Right cardiac atrium (tissue), 5 donors: ENCODE results near the gene KRTAP25-1. TPM values are rescaled to one million over a fixed set of nuclear protein-coding genes. Genes with fewer than 3 reads are reported as not detected.

Source experiments
- ATAC-seq, 2 donors: fragments of 200-7000 bp; cut with Tn5 transposase; one replicate each; pipeline versions ENCODE4 v1.8.0 to v1.9.1; 2020; ENCODE audit warnings: moderate library complexity in 2 of 2, mild to moderate bottlenecking in 1 of 2
- DNase-seq, 3 donors: peaks; one replicate each; pipeline ENCODE4 v3.0.0-alpha.2; 2020
- H3K27ac ChIP-seq: one replicate; pipeline ENCODE4 v1.5.1; 2013; ENCODE audit warnings: mild to moderate bottlenecking, low read length, control low read depth, moderate library complexity
- H3K27me3 ChIP-seq: one replicate; pipeline ENCODE4 v1.6.1; 2013; ENCODE audit not compliant: control insufficient read depth, insufficient read depth
- H3K4me1 ChIP-seq: one replicate; pipeline ENCODE4 v1.6.1; 2013; ENCODE audit warnings: low read length; ENCODE audit not compliant: control insufficient read depth, insufficient read depth
- H3K4me3 ChIP-seq: one replicate; pipeline ENCODE4 v1.5.1; 2013; ENCODE audit warnings: low read length, control low read depth
- H3K9me3 ChIP-seq: one replicate; pipeline ENCODE4 v1.6.1; 2013; ENCODE audit warnings: low read length; ENCODE audit not compliant: control insufficient read depth
- WGBS: extraction: QIAGEN DNeasy Blood & Tissue Kit; methylation state at CpG from one replicate; pipeline ENCODE4 v1.1.7; 2013; 5-methylcytosine and 5-hydroxymethylcytosine counted together
- intact Hi-C, 4 donors: fragments of 100-400 bp; cut with DNase I; formaldehyde crosslinking; loops; one replicate each; pipeline versions ENCODE4 v1.11.0 to v1.14.0; 2022 to 2023
- polyA plus RNA-seq: library from polyadenylated mRNA; stranded (reverse); fragments of 200-250 nt; gene quantifications from one replicate; pipeline ENCODE4 v1.2.3, GENCODE V29; 2013
- total RNA-seq, 4 donors: library from RNA; stranded (reverse); fragmentation: NEBNext Ultra II Directional; extraction: Animal tissue kit (Norgen Biotek cat#: 25700); gene quantifications; one replicate each; pipeline ENCODE4 v1.2.1, GENCODE V29; 2021
- donor health status: healthy with polysubstance abuse.
- donor health status: DM: no; HTN: yes; CAD: no.
- donor health status: DM: no; HTN: no; CAD: no.
- donor health status: DM: no; HTN: yes; CAD: no; lungs with severe emphysema.
- donor health status: DM: yes; HTN: yes; CAD: no.

Gene KRTAP25-1
- total and polyA plus RNA-seq, 5 donors = not detected

- no peaks in the 10 kb centered on the region for H3K27me3 ChIP-seq
- H3K4me1 ChIP-seq = no peaks in the 10 kb centered on the region
- H3K4me3 ChIP-seq = no peak overlapping the region
- no peak overlapping the region for H3K27ac ChIP-seq
- intact Hi-C loops = no loop called here
- no peaks in the 10 kb centered on the region for H3K9me3 ChIP-seq
- ATAC-seq (no peak), DNase-seq (no peak)
- 61% methylated on average over 3 of the region's 3 CpGs for WGBS
Measured at GRCh38 chr21:30249936-30250335, 39.4 kb downstream of the KRTAP25-1 start.

DNA sequence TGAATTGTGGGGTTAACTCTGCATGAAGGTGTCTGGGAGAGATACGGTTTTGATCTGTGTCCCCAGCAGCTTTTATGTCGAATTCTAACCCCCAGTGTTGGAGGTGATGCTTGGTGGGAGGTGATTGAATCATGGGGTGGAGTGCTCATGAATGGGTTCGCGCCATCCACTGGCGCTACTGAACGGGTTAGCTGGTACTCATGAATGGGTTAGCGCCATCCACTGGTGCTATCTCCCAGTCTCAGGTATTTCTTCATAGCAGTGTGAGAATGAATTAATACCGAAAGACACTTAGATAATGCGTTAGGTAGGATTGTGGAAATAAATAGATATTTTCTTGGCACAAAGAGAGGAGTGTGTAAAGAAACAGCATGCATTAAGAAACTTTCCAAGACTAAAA lies 40.5 kb downstream of the KRTAP25-1 start:
- intact Hi-C loops = no loop called here
- H3K4me3 ChIP-seq = no peak overlapping the region
- DNase-seq = no peak
- no peak overlapping the region for H3K27ac ChIP-seq
- no peaks in the 10 kb centered on the region for H3K27me3 ChIP-seq
- 67% methylated on average over 9 of the region's 9 CpGs for WGBS
- H3K4me1 ChIP-seq = no peaks in the 10 kb centered on the region
- ATAC-seq = peak in 1 of 2 donors; percentile 38
- no peaks in the 10 kb centered on the region for H3K9me3 ChIP-seq

DNA sequence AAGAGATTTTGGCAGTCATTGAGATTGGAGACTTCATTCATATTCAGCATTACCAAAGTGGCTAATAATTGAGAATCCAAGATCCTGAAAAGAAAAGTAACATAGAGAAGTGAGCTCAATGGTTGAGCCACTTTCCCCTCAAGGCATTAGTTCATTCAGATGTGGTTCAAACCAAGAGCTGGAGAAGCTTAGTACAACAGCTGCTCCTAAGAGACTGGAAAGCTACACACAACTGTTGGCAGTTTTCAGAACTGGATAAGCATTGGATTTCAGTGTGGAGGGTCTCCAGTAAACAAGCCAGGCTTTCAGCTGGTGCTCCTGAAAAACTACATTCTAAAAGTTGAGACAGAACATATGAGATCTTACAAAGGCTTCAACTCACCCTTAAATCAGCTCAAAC lies 44.3 kb downstream of the KRTAP25-1 start:
- no peak overlapping the region for H3K27ac ChIP-seq
- intact Hi-C loops = no loop called here
- ATAC-seq = no peak
- H3K9me3 ChIP-seq = no peaks in the 10 kb centered on the region
- no peak for DNase-seq
- H3K4me3 ChIP-seq = no peak overlapping the region
- H3K27me3 ChIP-seq = no peaks in the 10 kb centered on the region
- H3K4me1 ChIP-seq = no peaks in the 10 kb centered on the region

DNA sequence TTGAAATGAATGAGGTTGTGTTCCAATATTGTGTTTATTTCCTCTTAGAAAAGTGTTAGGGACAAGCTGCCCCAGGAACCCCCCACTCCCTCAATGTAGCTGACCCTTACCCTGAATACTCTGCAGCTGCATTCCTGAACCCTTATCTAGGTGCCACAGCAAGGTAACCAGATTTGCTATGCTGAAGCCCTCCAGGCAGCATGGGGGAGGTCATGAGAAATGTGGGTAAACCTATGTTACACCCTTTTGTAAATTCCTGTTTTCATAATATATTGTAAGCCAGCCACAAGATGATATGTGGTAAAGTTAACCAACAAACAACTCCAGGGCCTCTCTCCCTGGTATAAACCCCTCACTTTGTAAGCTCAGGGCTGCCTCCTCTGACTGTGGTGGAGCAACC lies 45.6 kb downstream of the KRTAP25-1 start:
- no peaks in the 10 kb centered on the region for H3K9me3 ChIP-seq
- intact Hi-C loops = no loop called here
- no peaks in the 10 kb centered on the region for H3K27me3 ChIP-seq
- H3K27ac ChIP-seq = no peak overlapping the region
- H3K4me3 ChIP-seq = no peak overlapping the region
- ATAC-seq (no peak), DNase-seq (no peak)
- no peaks in the 10 kb centered on the region for H3K4me1 ChIP-seq

- 81% methylated on average over 3 of the region's 3 CpGs for WGBS
- Histone ChIP-seq H3K4me1 (no peaks in the 10 kb centered on the region), H3K27ac (no peak overlapping the region), H3K27me3 (no peaks in the 10 kb centered on the region), H3K4me3 (no peak overlapping the region), H3K9me3 (no peaks in the 10 kb centered on the region)
- intact Hi-C loops = no loop called here
- DNase-seq (no peak), ATAC-seq (no peak)
Measured at GRCh38 chr21:30240661-30241060, 48.7 kb downstream of the KRTAP25-1 start.

Other genes starting within 250 kb of the KRTAP25-1 start
- gene CLDN17, start 122.7 kb downstream of the KRTAP25-1 start, total RNA-seq = not detected
- not detected for gene CLDN17, start 122.7 kb downstream of the KRTAP25-1 start, polyA plus RNA-seq
- not detected for gene CLDN8, start 73.4 kb downstream of the KRTAP25-1 start, total RNA-seq
- not detected for gene CLDN8, start 73.4 kb downstream of the KRTAP25-1 start, polyA plus RNA-seq
- not detected for gene KRTAP24-1, start 6.6 kb downstream of the KRTAP25-1 start, total RNA-seq
- gene KRTAP24-1, start 6.6 kb downstream of the KRTAP25-1 start, polyA plus RNA-seq = not detected
- gene KRTAP26-1, start 30.8 kb upstream of the KRTAP25-1 start, total RNA-seq = not detected
- not detected for gene KRTAP26-1, start 30.8 kb upstream of the KRTAP25-1 start, polyA plus RNA-seq
- not detected for gene KRTAP27-1, start 48.2 kb upstream of the KRTAP25-1 start, total RNA-seq
- gene KRTAP27-1, start 48.2 kb upstream of the KRTAP25-1 start, polyA plus RNA-seq = not detected
- gene KRTAP23-1, start 59.1 kb upstream of the KRTAP25-1 start, total RNA-seq = not detected
- gene KRTAP23-1, start 59.1 kb upstream of the KRTAP25-1 start, polyA plus RNA-seq = not detected
- not detected for gene KRTAP13-2, start 82.8 kb upstream of the KRTAP25-1 start, total RNA-seq
- not detected for gene KRTAP13-2, start 82.8 kb upstream of the KRTAP25-1 start, polyA plus RNA-seq
- not detected for gene KRTAP13-1, start 106.5 kb upstream of the KRTAP25-1 start, total RNA-seq
- gene KRTAP13-1, start 106.5 kb upstream of the KRTAP25-1 start, polyA plus RNA-seq = not detected
- not detected for gene KRTAP13-3, start 136.4 kb upstream of the KRTAP25-1 start, total RNA-seq
- not detected for gene KRTAP13-3, start 136.4 kb upstream of the KRTAP25-1 start, polyA plus RNA-seq
- gene KRTAP13-4, start 140.7 kb upstream of the KRTAP25-1 start, total RNA-seq = not detected
- gene KRTAP13-4, start 140.7 kb upstream of the KRTAP25-1 start, polyA plus RNA-seq = not detected
- gene KRTAP15-1, start 150.8 kb upstream of the KRTAP25-1 start, total RNA-seq = not detected
- not detected for gene KRTAP15-1, start 150.8 kb upstream of the KRTAP25-1 start, polyA plus RNA-seq
- not detected for gene KRTAP19-1, start 190.9 kb upstream of the KRTAP25-1 start, total RNA-seq
- not detected for gene KRTAP19-1, start 190.9 kb upstream of the KRTAP25-1 start, polyA plus RNA-seq
- not detected for gene KRTAP19-2, start 197.9 kb upstream of the KRTAP25-1 start, total RNA-seq
- not detected for gene KRTAP19-2, start 197.9 kb upstream of the KRTAP25-1 start, polyA plus RNA-seq
- gene KRTAP19-3, start 202.5 kb upstream of the KRTAP25-1 start, total RNA-seq = not detected
- not detected for gene KRTAP19-3, start 202.5 kb upstream of the KRTAP25-1 start, polyA plus RNA-seq
- not detected for gene KRTAP19-4, start 207.7 kb upstream of the KRTAP25-1 start, total RNA-seq
- gene KRTAP19-4, start 207.7 kb upstream of the KRTAP25-1 start, polyA plus RNA-seq = not detected
- gene KRTAP19-5, start 212.6 kb upstream of the KRTAP25-1 start, total RNA-seq = not detected
- gene KRTAP19-5, start 212.6 kb upstream of the KRTAP25-1 start, polyA plus RNA-seq = not detected